Skin of body (tissue), 2 donors: ENCODE measurements around the gene CAMK1G. TPM values are rescaled to one million over a fixed set of nuclear protein-coding genes. Genes with fewer than 3 reads are reported as not detected.

Source experiments
- DNase-seq: peaks from one replicate; lab custom pipeline; 2025; lab: John Stamatoyannopoulos, UW
- total RNA-seq: library from RNA; depleted of rRNA; stranded (reverse); fragments of >200 nt; gene quantifications from one replicate; pipeline ENCODE4 v1.2.3, GENCODE V29; 2014

CAMK1G gene
- total RNA-seq, 1 donor from 2014 or later = not detected

DNA sequence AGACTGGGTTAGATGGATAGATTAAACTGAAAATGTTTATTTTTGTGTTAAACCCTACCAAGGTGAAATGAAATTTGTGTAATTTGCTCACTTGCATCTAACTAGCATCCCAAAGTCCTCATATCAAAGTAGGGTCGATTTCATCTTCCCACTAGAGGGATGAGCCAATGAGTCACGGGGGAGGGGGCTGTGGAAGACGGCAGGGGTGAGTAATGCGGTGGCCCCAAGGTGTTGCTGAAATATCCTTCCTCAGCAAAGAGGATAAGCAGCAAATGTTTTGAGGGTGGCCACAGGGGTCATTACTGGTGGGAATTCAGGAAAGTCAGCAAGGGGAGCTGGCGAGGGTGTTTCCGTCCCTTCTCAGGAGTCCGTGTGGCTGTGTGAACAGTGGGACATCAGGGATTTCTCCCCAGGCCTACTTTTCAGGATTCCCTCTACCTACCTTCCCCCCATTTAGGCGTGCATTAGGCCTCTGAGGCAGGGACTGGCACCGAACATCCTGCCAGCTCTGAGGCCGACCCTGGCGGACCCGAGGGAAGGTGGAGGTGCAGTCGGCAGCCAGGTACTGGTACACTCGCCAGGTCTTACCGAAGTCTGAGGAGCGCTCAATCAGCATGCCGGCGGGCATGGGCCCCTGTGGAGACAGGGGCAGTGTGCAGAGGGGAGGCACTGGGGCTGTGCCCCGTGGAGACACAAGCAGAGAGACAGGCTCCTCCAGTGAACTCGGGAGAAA lies 50.7 kb downstream of the CAMK1G start:
- no peak for DNase-seq

DNA sequence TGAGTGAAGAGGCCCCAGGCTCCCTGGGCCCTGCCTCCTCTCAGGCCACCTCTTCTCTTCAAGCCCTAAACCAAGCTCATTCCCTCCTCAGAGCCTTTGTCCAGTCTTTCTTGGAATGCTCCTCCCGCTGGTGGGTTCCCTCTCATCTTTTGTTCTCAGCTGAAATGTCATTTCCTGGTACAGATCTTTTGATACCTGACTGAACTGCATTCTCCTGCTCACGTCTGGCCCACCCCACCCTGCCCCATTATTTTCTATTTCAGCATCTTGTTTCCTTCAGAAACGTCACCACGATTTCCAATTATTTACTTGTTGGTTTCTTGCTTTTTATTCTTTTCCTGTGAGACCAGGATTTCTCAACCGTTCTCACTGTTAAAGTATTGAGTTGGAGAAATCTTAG lies 52.3 kb downstream of the CAMK1G start:
- DNase-seq = no peak

DNA sequence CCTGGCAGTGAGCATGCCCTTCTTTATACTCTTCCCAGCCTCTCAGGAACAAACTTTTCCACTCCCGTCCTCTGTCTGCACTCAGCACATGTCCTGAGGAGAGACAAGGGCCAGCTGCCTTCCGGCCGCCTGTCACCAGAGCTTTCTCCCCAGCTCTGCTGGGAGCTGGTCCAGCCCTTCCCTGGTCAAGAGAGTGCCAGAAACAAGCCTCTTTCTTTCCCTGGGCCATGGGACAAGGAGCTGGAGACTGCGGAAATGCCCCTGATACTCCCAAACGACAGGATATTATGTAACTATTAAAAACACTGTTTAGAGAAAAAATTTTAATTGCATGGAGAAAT lies 58.3 kb downstream of the CAMK1G start:
- DNase-seq = no peak

GRCh38 chr1:209642816-209643215 lies 59.3 kb downstream of the CAMK1G start:
- DNase-seq = no peak

GRCh38 chr1:209643285-209644020 lies 59.9 kb downstream of the CAMK1G start:
- DNase-seq = peak; percentile 2

DNA sequence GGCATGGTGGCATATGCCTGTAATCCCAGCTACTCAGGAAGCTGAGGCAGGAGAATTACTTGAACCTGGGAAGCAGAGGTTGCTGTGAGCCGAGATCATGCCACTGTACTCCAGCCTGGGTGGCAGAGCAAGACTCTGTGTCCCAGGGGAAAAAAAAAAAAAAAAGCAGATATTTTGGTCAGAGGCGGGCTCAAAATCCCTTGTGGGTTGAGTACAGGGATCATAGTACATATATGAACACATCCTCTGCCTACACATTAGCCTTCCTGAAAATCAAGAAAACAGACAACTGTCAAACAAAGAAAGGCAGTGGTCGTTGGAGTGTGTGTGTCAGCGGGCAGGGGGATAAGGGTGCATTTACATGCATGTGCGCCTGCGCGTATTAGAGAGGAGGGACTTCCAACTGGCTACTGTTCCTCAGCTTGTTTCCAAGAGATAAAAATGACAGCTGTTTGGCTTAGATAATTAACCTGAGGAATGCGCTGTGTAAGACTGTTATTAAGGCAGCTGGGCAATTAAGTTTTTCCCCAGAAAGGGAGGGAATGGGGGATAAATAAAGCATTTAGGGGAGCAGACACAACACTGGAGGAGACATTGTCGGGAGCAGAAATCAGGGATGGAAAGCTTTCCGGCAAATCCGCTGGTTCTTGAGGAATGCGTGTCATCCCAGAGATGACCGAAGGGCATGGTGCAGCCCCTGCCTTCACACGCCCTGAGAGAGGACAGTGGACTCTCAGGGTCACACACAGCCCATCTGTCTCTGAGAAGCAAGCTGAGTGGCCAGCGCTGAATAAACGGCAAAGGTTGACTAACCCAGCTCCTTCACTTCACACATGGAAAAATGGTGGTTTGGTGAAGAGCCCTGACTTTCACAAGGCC lies 62.3 kb downstream of the CAMK1G start:
- no peak for DNase-seq

DNA sequence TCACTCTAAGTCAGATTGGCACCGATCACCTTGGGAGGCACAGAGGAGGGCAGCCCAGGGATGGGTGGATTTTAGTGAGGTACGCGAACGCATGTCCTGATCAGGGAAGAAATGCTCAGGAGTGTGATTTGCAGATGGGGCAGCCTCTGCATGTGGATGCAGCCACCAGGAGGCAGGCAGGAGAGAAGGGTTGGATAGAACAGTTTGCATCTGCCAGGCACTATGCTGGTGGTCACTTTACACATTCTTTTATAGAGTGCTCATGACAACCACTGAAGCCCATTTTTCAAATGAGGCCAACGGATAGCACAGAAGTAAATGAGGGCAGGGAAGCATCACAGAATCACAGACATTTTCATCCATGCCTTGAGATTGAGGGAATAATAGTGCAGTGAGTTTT lies 63.0 kb downstream of the CAMK1G start:
- DNase-seq = no peak

DNA sequence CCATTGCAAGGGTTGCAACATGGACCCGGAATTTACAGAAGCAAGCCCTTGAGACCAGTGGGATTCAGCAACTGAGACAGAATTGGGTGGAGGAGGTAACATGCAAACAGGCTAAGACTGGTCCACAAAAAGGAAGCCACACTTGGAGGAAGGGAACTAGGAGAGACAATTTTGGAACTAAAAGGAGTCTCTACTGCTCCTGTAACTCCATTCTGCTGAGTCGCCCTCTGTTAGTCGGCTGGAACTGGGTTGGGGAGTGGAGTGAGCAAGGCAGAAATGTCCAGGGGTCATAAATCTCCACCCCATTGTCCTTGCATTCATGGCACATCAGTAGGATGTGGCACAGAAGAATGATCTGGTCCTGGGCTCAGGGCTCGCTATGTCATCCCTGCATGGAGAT lies 63.6 kb downstream of the CAMK1G start:
- DNase-seq = no peak

GRCh38 chr1:209648346-209648745 lies 64.8 kb downstream of the CAMK1G start:
- no peak for DNase-seq

GRCh38 chr1:209648931-209649776 lies 65.6 kb downstream of the CAMK1G start:
- no peak for DNase-seq

- no peak for DNase-seq
Measured at GRCh38 chr1:209650454-209650853, 66.9 kb downstream of the CAMK1G start.

DNA sequence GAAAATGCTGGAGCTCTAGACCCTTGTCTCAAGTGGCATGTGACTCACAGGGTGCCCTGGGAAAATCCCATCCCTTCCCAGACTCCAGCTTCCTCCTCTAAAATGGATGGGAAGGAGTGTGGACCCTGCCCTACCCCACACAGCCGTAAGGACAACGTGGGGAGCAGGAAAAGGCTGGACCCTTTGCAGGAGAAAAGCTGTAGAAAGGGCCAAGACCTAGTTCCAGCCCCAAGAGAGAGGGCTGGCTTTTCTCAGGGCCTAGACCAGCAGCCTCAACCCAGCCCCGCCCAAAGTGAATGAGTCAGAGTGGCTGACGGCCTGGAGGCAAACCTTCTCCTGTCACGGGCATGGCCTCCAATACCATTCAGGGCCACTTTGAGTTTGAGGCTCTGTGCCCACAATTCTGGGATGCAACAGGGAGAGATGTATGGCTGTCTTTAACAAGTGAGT lies 67.6 kb downstream of the CAMK1G start:
- DNase-seq = no peak

GRCh38 chr1:209652121-209652735 lies 68.7 kb downstream of the CAMK1G start, which contains the start of gene LAMB3:
Gene LAMB3, minus strand, starts transcription at chr1:209652425. Its CDS starts 1,481 bp downstream, at chr1:209650944.
- no peak for DNase-seq

GRCh38 chr1:209652873-209653401 lies 69.4 kb downstream of the CAMK1G start:
- no peak for DNase-seq

DNA sequence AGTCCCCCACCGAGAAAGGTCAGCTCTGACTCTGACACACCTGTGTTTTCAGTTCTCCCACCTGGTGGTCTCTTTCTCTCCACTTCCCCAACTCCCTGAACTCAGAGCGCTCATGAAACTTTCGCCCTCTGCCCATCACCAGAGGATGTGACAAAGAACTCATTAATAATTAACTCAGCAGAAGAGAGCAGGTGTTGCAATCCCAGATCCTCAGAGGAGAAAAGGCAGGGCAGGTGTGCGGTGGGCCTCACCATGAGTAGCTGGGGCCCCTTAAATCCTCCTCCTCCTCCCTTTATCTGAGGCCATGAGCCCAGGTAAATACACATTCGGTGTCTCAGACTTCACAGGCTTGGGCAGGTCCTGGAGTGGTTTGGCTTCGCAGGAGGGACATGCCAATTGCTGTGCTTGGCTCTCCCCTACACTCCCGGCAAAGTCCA lies 70.4 kb downstream of the CAMK1G start:
- DNase-seq = no peak

GRCh38 chr1:209655411-209656231 lies 72.1 kb downstream of the CAMK1G start:
- no peak for DNase-seq

GRCh38 chr1:209657140-209657879 lies 73.8 kb downstream of the CAMK1G start:
- no peak for DNase-seq

DNA sequence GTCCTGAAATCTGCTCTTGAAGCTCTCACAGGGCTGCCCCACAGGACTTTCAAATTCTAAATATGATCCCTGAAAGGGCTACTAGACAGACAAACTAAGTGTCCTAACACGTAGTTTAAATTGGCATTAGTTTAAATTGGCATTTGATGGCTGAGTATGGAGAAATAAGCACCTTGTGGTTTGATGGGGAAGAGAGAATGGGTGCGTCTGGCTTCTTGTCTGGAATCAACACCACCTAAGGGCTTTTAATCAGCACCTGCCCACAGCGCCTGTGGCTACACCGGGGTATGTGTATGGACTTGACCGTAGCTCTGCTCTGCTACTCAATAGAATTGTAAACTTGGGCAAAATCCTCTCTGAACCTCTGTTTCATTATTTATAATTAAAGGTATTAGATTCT lies 74.4 kb downstream of the CAMK1G start:
- DNase-seq = no peak

DNA sequence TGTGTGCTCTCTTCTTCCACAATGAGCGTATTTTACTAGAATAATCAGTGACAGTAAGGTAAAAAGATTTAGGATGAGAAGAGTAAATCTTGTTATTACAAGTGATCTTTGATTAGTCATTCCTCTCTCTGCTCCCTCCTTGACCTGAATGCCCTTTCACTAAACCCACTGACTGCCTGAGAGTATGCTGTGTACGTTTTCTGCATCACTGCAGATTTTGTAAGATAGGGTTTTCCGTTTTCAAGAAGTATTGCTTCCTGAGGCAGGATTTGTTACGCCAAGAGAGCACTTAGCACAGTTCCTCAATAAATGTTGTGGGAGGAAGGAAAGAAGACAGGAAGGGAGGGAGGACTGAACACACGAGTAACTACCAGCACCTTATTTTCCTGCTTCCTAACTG lies 76.4 kb downstream of the CAMK1G start:
- no peak for DNase-seq
